Hematopoietic multipotent progenitor cell (in vitro differentiated cells): ENCODE measurements around the gene ANKRD66. TPM values are rescaled to one million over a fixed set of nuclear protein-coding genes. Genes with fewer than 3 reads are reported as not detected.
A peak's percentile ranks its signal among the peaks of the same experiment; 100 is the strongest.

ENCODE experiments used
- DNase-seq, 3 donors: peaks; one replicate each; pipeline ENCODE4 v3.0.0-alpha.2; 2011 to 2015; ENCODE audit warnings: low read depth in 2 of 3, low spot score in 2 of 3
- total RNA-seq: library from RNA; depleted of rRNA; stranded (reverse); fragments of >200 nt; gene quantifications from one replicate; pipeline ENCODE4 v1.2.3, GENCODE V29; 2012

Gene ANKRD66
- total RNA-seq, 1 donor = not detected

- DNase-seq = no peak
Measured at GRCh38 chr6:46789434-46790354, 43.0 kb downstream of the ANKRD66 start.

- no peak for DNase-seq
Measured at GRCh38 chr6:46790355-46790874, 43.7 kb downstream of the ANKRD66 start.

- no peak for DNase-seq
Measured at GRCh38 chr6:46792635-46793034, 45.9 kb downstream of the ANKRD66 start.

GRCh38 chr6:46793138-46793537 lies 46.4 kb downstream of the ANKRD66 start, which contains the start of gene MEP1A:
MEP1A (plus strand) TSS chr6:46793389; CDS start chr6:46793399, 10 bp downstream.
- DNase-seq = no peak

- DNase-seq = no peak
Measured at GRCh38 chr6:46794068-46794467, 47.3 kb downstream of the ANKRD66 start.

- DNase-seq = no peak
Measured at GRCh38 chr6:46795816-46796215, 49.1 kb downstream of the ANKRD66 start.

- no peak for DNase-seq
Measured at GRCh38 chr6:46796848-46797580, 50.3 kb downstream of the ANKRD66 start.

- no peak for DNase-seq
Measured at GRCh38 chr6:46799657-46800056, 52.9 kb downstream of the ANKRD66 start.

- DNase-seq = peak in 2 of 3 donors; percentile 11 to 71
Measured at GRCh38 chr6:46808806-46809205, 62.1 kb downstream of the ANKRD66 start.

Other genes starting within 250 kb of the ANKRD66 start
- gene CYP39A1, start 94.1 kb upstream of the ANKRD66 start, total RNA-seq = under 0.01 TPM
- gene SLC25A27, start 94.0 kb upstream of the ANKRD66 start, total RNA-seq = 5.7 TPM
- under 0.01 TPM for gene TDRD6, start 59.0 kb upstream of the ANKRD66 start, total RNA-seq
- gene PLA2G7, start 11.6 kb upstream of the ANKRD66 start, total RNA-seq = not detected
- gene MEP1A, start 46.5 kb downstream of the ANKRD66 start, total RNA-seq = not detected
- under 0.01 TPM for gene ADGRF5, start 175.0 kb downstream of the ANKRD66 start, total RNA-seq